SK-N-SH treated with all-trans-retinoic acid at 6 μM for 48 hours (cell line): ENCODE results near the gene EGFL6.

Experiments used
- ATAC-seq: fragments of 200-7000 bp; cut with Tn5 transposase; 3 replicates; pipeline ENCODE4 v1.9.1; 2020; ENCODE audit warnings: mild to moderate bottlenecking, moderate library complexity
- ARNTL ChIP-seq: fragments of 450-650 bp; formaldehyde crosslinking; IDR thresholded peaks from 2 replicates; pipeline ENCODE4 v1.5.0; 2020; ENCODE audit warnings: low read depth, mild to moderate bottlenecking, moderate library complexity, borderline replicate concordance
- CSDC2 ChIP-seq: fragments of 250-450 bp; sonication (Bioruptor Pico); IDR thresholded peaks from 2 replicates; pipeline ENCODE4 v1.5.0; 2020; ENCODE audit warnings: mild to moderate bottlenecking, moderate library complexity
- ESRRG ChIP-seq: fragments of 250-450 bp; sonication (Bioruptor Pico); IDR thresholded peaks from 2 replicates; pipeline ENCODE4 v1.6.1; 2021; ENCODE audit warnings: mild to moderate bottlenecking
- GLIS3 ChIP-seq: fragments of 250-450 bp; sonication (Bioruptor Pico); IDR thresholded peaks from 2 replicates; pipeline ENCODE4 v1.5.0; 2020; ENCODE audit warnings: mild to moderate bottlenecking, moderate library complexity
- ISL1 ChIP-seq: fragments of 250-450 bp; sonication (Bioruptor Pico); IDR thresholded peaks from 2 replicates; pipeline ENCODE4 v2.1.2; 2022; ENCODE audit warnings: mild to moderate bottlenecking, moderate library complexity
- OSR1 ChIP-seq: fragments of 250-450 bp; sonication (Bioruptor Pico); IDR thresholded peaks from 2 replicates; pipeline ENCODE4 v1.8.0; 2022; ENCODE audit warnings: moderate library complexity, mild to moderate bottlenecking, inconsistent platforms
- PATZ1 ChIP-seq: fragments of 250-450 bp; sonication (Bioruptor Pico); IDR thresholded peaks from 2 replicates; pipeline ENCODE4 v1.8.0; 2020; ENCODE audit warnings: mild to moderate bottlenecking, moderate library complexity, borderline replicate concordance
- PPARA ChIP-seq: fragments of 250-450 bp; sonication (Bioruptor Pico); IDR thresholded peaks from 2 replicates; pipeline ENCODE4 v1.5.0; 2020; ENCODE audit warnings: mild to moderate bottlenecking, borderline replicate concordance
- RARB ChIP-seq: fragments of 250-450 bp; sonication (Bioruptor Pico); IDR thresholded peaks from 2 replicates; pipeline ENCODE4 v1.8.0; 2021; ENCODE audit warnings: mild to moderate bottlenecking, moderate library complexity
- TCF4 ChIP-seq: fragments of 250-450 bp; sonication (Bioruptor Pico); IDR thresholded peaks from 2 replicates; pipeline ENCODE4 v1.8.0; 2021; ENCODE audit warnings: mild to moderate bottlenecking, moderate library complexity, borderline replicate concordance
- TSHZ2 ChIP-seq: fragments of 250-450 bp; sonication (Bioruptor Pico); IDR thresholded peaks from 2 replicates; pipeline ENCODE4 v1.5.0; 2020; ENCODE audit warnings: mild to moderate bottlenecking, moderate library complexity
- ZFP3 ChIP-seq: fragments of 250-450 bp; sonication (Bioruptor Pico); IDR thresholded peaks from 2 replicates; pipeline ENCODE4 v1.5.0; 2020; ENCODE audit warnings: mild to moderate bottlenecking, moderate library complexity
- ZFP30 ChIP-seq: fragments of 450-650 bp; formaldehyde crosslinking; IDR thresholded peaks from 2 replicates; pipeline ENCODE4 v1.5.0; 2022; ENCODE audit warnings: mild to moderate bottlenecking, moderate library complexity
- ZNF565 ChIP-seq: fragments of 450-650 bp; formaldehyde crosslinking; conservative IDR thresholded peaks from 2 replicates; pipeline ENCODE4 v1.5.0; 2020; ENCODE audit warnings: low read depth, mild to moderate bottlenecking, moderate library complexity
- ZNF70 ChIP-seq: fragments of 450-650 bp; formaldehyde crosslinking; IDR thresholded peaks from 2 replicates; pipeline ENCODE4 v1.5.0; 2020; ENCODE audit warnings: mild to moderate bottlenecking, moderate library complexity
- ZNF8 ChIP-seq: fragments of 450-650 bp; formaldehyde crosslinking; IDR thresholded peaks from 2 replicates; pipeline ENCODE4 v1.5.0; 2020; ENCODE audit warnings: mild to moderate bottlenecking, moderate library complexity
- TF ChIP-seq, protein P1 (sequence below): fragments of 250-450 bp; sonication (Bioruptor Pico); IDR thresholded peaks from 2 replicates; pipeline ENCODE4 v1.8.0; 2021; ENCODE audit warnings: low read depth, mild to moderate bottlenecking, moderate library complexity, borderline replicate concordance
- TF ChIP-seq, protein P2 (sequence below): fragments of 250-450 bp; sonication (Bioruptor Pico); IDR thresholded peaks from 2 replicates; pipeline ENCODE4 v1.5.1; 2020; ENCODE audit warnings: low read depth, mild to moderate bottlenecking, moderate library complexity

EGFL6 gene

GRCh38 chrX:13650318-13650717 lies 80.9 kb downstream of the EGFL6 start:
- no peak for ATAC-seq
- TF ChIP-seq, protein P1, sequence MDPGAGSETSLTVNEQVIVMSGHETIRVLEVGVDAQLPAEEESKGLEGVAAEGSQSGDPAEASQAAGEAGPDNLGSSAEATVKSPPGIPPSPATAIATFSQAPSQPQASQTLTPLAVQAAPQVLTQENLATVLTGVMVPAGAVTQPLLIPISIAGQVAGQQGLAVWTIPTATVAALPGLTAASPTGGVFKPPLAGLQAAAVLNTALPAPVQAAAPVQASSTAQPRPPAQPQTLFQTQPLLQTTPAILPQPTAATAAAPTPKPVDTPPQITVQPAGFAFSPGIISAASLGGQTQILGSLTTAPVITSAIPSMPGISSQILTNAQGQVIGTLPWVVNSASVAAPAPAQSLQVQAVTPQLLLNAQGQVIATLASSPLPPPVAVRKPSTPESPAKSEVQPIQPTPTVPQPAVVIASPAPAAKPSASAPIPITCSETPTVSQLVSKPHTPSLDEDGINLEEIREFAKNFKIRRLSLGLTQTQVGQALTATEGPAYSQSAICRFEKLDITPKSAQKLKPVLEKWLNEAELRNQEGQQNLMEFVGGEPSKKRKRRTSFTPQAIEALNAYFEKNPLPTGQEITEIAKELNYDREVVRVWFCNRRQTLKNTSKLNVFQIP (CRISPR knock-in tag): no peak
- TF ChIP-seq ARNTL (CRISPR knock-in tag) (no peak), PATZ1 (CRISPR knock-in tag) (no peak), ESRRG (CRISPR knock-in tag) (no peak), OSR1 (CRISPR knock-in tag) (no peak), ZNF8 (CRISPR knock-in tag) (no peak), ZNF70 (CRISPR knock-in tag) (no peak), PPARA (CRISPR knock-in tag) (no peak), CSDC2 (CRISPR knock-in tag) (no peak), ISL1 (CRISPR knock-in tag) (no peak)

GRCh38 chrX:13651150-13651549 lies 81.7 kb downstream of the EGFL6 start:
- TF ChIP-seq OSR1 (CRISPR knock-in tag) (no peak), ZNF70 (CRISPR knock-in tag) (no peak), PPARA (CRISPR knock-in tag) (no peak), ZFP30 (CRISPR knock-in tag) (no peak), TCF4 (CRISPR knock-in tag) (no peak), PATZ1 (CRISPR knock-in tag) (no peak), RARB (no peak), ISL1 (CRISPR knock-in tag) (no peak), GLIS3 (CRISPR knock-in tag) (no peak), ZFP3 (no peak), TSHZ2 (CRISPR knock-in tag) (no peak), ARNTL (CRISPR knock-in tag) (no peak)
- TF ChIP-seq, protein P1 (CRISPR knock-in tag): no peak
- TF ChIP-seq, protein P2, sequence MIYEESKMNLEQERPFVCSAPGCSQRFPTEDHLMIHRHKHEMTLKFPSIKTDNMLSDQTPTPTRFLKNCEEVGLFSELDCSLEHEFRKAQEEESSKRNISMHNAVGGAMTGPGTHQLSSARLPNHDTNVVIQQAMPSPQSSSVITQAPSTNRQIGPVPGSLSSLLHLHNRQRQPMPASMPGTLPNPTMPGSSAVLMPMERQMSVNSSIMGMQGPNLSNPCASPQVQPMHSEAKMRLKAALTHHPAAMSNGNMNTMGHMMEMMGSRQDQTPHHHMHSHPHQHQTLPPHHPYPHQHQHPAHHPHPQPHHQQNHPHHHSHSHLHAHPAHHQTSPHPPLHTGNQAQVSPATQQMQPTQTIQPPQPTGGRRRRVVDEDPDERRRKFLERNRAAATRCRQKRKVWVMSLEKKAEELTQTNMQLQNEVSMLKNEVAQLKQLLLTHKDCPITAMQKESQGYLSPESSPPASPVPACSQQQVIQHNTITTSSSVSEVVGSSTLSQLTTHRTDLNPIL (CRISPR knock-in tag): no peak
- ATAC-seq: no peak

DNA sequence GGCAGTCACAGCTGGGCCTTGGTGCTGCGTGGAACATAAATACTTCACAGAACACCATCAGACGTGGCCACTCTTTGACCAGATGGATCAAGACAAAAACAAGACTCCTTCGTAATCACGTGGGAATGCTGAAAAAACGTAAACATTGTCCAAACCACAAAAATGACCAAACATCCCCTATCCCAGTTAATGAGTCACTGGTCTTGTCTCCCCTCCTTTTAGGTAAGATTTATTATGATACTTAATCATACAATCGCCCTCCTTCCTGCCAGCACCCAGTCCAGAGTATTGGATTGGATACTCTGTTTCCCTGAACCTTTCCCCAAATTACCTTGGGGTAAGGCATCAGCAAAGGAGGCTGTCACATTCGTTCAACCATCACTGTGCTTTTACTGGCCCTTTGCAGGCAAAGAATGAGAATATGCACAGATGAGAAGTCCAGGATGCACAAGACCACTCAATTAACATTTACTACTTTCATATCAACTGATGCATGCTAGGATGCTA lies 82.9 kb downstream of the EGFL6 start:
- ATAC-seq: peak; percentile 29

More for the DNA sequence above, 82.9 kb downstream of the EGFL6 start:
- no peak for TF ChIP-seq ESRRG (CRISPR knock-in tag)
- no peak for TF ChIP-seq ZNF8 (CRISPR knock-in tag)
- no peak for TF ChIP-seq ZFP3
- TF ChIP-seq ZNF565 (CRISPR knock-in tag): no peak
- 0 out of 2 replicates have a peak, but pooled peaks have one; percentile 41 for TF ChIP-seq ISL1 (CRISPR knock-in tag)
- TF ChIP-seq, all 23 proteins: peak for 1
